ENCODE measurements around the gene ADGRD1.

ADGRD1 gene

DNA sequence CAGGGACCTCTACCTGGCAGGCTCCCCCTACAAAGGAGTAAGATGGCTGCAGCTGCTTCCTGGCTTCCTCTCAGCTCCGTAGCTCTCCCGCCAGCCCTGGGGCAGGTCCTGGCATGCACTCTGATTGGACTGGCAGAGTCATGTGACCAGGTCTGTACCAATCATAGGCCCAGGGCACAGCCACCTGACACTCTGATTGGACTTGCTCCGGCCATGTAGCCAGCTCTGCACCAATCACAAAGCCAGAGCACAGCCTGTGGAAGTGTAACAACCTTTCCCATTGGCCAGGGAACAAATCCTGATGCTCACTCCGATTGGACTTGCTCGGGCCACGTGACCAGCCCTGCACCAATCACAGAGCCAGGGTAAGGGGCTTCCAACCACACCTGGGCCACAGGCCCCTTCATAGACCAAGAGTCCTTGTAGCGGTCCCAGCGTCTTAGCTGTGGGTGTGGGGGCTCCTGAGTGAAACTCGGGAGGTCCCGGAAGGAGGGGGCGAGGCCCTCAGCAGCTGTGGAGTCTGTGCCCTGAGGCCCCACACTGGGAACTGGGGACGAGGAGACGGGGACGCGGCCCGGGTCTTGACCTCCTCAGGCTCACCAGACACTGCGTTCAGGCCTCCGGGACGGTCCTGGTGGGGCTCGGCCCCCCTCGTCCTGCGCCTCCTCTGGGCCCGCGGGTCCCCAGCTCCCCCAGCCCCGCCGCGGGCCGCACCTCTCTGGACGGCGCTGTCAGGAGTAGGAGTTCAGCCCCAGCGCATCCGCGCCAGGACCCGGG is 210.6 kb downstream of the ADGRD1 start:
- DNase-seq (ENCODE audit: low spot score), result no peak

DNA sequence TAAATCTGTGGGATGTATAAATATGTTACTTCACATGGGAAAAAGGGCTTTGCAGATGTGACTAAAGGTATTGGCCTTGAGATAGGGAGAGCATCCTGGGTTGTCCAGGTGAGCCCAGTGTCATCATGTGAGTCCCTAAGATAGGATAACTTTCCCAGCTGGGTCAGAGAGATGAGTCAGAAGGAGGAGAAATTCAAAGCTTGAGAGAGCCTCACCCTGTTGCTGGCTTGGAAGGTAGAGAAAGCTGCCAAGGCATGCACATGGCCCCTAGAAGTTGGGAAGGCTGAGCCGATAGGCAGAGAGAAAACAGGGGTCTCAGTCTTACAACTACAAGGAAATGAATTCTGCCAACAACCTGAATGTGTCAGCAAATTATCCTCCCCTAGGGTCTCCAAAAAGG is 213.0 kb downstream of the ADGRD1 start:
- DNase-seq (ENCODE audit: low spot score), result no peak

DNA sequence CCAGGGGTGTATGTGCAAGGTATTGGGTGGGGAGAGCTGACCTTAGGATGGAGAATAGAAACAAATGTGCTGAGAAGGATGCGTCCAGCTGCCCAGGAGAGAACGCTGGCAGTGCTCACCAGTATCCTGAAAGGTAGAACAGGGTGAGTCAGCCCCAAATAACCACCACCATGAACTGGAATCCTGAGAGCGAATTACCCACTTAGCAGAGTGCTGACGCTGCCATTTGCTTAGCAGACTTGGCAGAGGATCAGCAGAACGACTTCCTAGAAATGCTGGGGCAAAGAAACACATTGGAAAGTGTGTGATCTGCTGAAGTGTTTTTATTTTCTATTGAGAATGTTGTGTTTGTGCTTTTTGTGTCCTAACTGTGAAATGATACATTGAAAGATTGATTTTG is 213.6 kb downstream of the ADGRD1 start:
- no peak for DNase-seq (ENCODE audit: low spot score)

DNA sequence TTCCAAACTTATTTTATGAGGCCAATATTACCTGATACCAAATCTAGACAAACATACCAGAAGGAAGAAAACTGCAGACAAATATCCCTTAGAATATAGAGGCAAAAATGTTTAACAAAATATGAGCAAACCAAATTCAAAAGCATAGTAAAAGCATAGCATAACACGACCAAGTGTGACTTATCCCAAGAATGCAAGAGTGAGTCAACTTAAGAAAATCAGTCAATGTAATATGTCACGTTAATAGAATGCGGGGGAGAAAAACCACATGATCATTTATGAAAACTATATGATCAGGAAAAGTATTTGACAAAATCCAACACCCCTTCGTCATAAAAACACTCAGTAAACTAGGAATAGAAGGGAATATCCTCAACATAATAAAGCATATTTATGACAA is 217.3 kb downstream of the ADGRD1 start:
- DNase-seq (ENCODE audit: low spot score), result no peak

DNA sequence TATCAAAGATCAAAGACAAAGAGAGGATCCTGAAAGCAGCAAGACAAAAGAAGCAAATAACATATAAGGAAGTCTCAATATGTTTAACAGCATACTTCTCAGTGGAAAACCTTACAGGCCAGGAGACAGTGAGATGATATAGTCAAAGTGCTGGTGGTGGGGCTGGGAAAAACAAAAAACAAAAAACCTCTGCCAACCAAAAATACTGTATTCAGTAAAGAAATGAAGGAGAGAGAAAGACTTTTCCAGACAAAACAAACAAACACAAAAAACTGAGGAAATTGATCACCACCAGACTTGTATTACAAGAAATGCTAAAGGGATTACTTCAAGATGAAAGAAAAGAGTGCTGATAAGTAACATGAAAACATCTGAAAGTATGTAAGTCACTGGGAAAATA is 221.2 kb downstream of the ADGRD1 start:
- DNase-seq (ENCODE audit: low spot score), result no peak

DNA sequence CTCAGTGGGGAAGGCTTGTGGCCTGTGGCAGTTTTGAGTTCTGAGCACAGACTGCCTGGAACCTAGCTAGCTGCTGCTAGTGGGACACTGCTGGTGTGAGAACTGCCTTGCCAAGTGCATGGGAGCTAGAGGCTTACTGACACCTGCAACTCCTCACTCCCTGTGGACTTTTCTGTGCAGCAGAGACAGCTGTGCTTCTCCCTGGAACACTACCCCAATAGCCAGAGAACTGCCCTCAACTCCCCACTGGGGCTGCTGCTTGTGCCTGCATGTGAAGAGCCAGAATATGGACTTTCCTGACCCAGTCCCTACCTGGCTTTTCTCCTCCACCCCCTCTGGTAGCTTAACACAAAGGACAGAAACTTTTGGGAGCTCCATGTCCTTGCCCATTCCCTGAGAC is 222.6 kb downstream of the ADGRD1 start:
- DNase-seq (ENCODE audit: low spot score), result no peak

DNA sequence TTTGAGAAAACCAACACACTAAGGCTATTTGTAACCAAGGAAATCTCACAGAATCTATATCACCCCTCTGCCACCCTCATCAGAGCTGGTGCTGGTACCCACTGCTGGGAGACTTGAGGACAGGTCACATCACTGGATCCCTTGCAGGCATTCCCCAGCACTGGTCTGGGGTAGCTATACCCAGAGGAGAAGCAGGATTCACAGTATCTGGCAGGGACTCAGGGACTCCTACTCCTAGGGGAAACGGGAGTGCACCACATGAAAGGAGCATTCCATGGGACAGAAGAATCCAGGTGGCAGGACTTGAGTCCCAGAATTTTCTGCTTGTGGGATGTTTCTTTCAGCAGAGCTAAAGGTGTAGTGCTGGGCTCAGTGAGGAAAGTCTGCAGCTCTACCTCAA is 223.2 kb downstream of the ADGRD1 start:
- no peak for DNase-seq (ENCODE audit: low spot score)

DNA sequence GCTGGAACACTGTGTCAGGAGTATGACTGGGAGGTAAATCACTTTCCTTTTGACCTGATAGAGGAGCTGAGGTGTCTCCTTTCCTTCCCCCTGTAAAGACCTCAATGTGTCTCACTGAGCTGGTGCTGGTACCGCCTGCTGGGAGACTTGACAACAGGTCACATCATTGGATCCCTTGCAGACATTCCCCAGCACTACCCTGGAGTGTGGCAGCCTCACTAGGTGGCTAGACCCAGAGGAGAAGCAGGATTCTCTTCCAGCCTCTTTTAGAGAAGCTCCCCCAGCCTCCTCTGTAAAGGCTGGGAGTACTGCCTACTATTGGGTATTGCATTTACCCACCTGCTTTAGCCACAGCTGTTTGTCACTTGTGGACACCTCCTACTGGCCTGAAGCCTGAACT is 223.9 kb downstream of the ADGRD1 start:
- no peak for DNase-seq (ENCODE audit: low spot score)

DNA sequence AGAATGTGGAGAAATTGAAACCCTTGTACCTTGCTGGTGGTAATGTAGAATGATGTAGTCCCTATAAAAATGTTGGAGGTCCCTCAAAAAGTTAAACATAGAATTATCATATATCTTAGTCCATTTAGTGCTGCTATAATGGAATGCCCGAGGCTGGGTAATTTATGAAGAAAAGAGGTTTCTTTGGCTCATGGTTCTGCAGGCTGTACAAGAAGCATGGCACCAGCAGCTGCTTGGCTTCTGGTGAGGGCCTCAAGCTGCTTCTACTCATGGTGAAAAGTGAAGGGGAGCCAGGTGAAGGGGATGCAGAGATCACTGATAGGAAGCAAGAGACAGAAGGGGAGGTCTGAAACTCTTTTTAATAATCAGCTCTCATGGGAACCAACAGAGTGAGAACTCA is 233.9 kb downstream of the ADGRD1 start:
- DNase-seq (ENCODE audit: low spot score), result no peak

DNA sequence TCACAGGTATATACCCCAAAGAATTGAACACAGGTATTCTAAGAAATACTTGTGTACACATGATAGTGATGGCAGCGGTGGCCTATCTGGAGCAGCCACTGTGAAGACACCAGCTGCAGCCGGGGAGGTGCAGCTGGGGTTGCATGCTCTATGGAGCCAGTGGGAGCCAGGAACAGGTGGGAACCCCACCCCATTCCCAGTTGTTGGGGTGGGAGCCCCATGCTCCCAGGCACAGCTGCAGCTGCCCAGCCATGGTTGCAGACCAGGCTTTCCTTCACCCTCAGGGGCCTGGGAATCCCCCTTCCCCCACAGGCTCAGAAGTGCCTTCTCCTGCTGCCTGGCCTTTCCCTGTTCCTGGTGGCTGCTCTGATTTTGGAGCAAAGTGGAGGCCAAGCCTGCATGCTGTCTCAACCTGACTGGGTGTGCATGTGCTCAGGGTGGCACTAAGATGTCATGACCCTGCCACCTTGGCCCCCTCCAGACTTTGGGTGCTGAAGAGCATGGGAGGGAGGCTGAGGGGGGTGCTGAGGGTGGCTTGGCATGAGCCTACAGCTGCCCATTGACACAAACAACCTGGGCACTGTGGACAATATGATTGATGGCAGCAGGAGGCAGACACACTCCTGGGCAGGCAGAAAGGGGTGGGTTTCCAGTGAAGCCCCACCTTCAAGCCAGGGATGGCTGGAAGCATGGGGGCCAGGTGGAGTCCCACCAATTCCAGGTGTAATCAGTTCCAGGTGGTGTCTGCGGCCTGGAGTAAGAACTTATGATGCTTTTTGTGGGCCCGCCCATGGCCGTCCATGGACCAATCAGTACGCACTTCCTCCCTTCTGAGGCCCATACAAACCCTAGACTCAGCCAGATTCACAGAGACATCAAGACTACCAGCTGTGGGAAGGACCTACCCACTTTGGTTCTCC is 234.7 kb downstream of the ADGRD1 start:
- no peak for DNase-seq (ENCODE audit: low spot score)

DNA sequence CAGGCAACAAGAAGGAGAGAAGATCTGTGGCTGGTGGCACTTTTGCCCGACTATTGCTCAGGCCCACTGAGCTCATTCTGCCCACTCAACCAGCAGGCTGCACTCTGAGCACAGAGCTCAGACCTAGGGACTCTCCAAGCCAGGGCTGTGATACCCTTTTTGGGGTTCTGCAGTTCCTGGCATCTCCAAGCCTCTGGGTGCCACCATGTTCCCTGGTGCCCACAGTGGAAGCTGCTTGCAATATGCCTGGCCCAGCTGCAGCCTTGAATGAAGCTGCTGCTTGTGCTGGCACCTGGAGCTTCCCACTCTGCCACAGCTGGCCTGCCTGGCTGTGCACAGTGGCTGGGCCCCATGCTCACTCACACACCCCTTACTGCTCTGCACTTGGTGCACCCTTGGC is 236.1 kb downstream of the ADGRD1 start:
- no peak for DNase-seq (ENCODE audit: low spot score)

DNA sequence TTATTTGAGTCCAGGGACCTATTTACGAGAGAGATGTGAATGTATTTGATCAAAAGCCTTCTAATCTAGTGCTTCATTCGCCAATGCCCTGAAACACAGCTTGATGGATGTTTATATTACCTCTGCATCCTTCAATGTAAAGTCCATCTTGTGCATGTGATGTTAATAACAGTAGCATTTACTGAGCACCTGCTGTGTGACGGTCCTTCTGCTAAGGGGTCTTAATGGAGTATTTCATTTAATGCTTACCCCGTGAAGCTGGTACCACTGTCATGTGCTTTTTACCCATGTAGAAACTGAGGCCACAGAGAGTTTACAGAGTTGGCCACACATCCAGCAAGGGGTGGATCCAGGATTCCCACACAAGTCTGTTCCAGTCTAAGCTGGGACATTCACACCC is 237.3 kb downstream of the ADGRD1 start:
- DNase-seq (ENCODE audit: low spot score), result no peak
